ENCODE results near the gene LYG2.
"Not testable (repeated sequence)": the region's sequence is repeated elsewhere in the genome, so short reads cannot be mapped to it uniquely, and the experiment has no call there.

The LYG2 gene

GRCh38 chr2:99201959-99202678, 53.3 kb downstream of the LYG2 start:
- DNase-seq (ENCODE audit: low read depth) = no peak

- no peak for DNase-seq (ENCODE audit: low read depth)
These were observed 55.2 kb downstream of the LYG2 start for GRCh38 chr2:99200076-99200800.

- DNase-seq (ENCODE audit: low read depth) = no peak
These were observed 57.2 kb downstream of the LYG2 start for GRCh38 chr2:99198103-99198841.

GRCh38 chr2:99192364-99192763, 63.1 kb downstream of the LYG2 start:
- DNase-seq (ENCODE audit: low read depth) = not testable (repeated sequence)
